Cardiac septum (tissue), 1 donor: ENCODE data around the gene PRKCB. TPM values are rescaled to one million over a fixed set of nuclear protein-coding genes. Genes with fewer than 3 reads are reported as not detected.
"Not testable (repeated sequence)": the region's sequence is repeated elsewhere in the genome, so short reads cannot be mapped to it uniquely, and the experiment has no call there.

Experiments used
- DNase-seq: peaks from one replicate; pipeline ENCODE4 v3.0.0-alpha.2; 2020; ENCODE audit warnings: low spot score
- intact Hi-C: fragments of 100-400 bp; cut with DNase I; formaldehyde crosslinking; loops from one replicate; pipeline ENCODE4 v1.14.0; 2022
- total RNA-seq: library from RNA; stranded (reverse); fragmentation: NEBNext Ultra II Directional; extraction: Animal tissue kit (Norgen Biotek cat#: 25700); gene quantifications from one replicate; pipeline ENCODE4 v1.2.1, GENCODE V29; 2021
- donor health status: DM: no; HTN: no; CAD: no.

The PRKCB gene
- total RNA-seq, 1 donor from 2014 or later = 2.3 TPM

DNA sequence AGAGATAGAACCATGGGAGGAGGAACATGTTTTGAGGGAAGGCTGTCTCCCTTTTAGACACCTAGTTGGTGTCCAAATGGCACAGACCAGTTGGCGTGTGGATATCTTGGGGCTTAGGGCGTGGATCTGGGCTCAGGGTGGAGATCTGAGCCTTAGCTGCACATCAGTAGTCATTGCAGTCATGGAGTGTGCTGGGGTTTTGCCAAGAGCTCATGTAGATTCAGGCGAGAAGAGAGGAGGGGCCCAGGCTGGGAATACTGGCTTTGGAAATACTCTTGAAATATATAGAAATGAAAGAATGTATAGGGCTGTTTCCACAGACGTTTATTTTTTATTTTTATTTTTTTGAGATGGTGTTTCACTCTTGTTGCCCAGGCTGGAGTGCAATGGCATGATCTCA, 92.0 kb downstream of the PRKCB start:
- intact Hi-C loops = no loop called here
- DNase-seq = no peak

DNA sequence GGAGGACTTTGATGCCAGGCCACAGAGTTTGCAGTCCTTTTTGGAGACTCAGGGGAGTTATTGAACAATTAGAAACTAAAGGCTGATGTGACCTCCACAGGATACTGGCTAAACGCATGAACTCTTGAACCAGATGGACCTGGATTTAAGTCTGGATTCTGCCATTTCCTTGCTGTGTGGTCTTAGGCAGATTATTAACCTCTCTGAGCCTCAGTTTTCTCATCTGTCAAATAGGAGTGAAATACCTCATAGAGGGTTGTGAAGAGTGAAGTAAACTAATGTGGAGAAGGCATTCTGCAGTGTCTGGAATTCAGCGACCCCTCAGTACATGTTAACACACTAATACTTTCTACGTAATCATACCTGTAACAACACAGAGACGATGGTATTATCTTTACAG, 93.5 kb downstream of the PRKCB start:
- DNase-seq = no peak
- intact Hi-C loops = no loop called here

GRCh38 chr16:23929856-23930255, 94.1 kb downstream of the PRKCB start:
- intact Hi-C loops = no loop called here
- DNase-seq = no peak

GRCh38 chr16:23930791-23931190, 95.0 kb downstream of the PRKCB start:
- no peak for DNase-seq
- intact Hi-C loops = no loop called here

GRCh38 chr16:23931199-23931598, 95.4 kb downstream of the PRKCB start:
- no peak for DNase-seq
- intact Hi-C loops = no loop called here

GRCh38 chr16:23933650-23934049, 97.9 kb downstream of the PRKCB start:
- intact Hi-C loops = not testable (repeated sequence)

GRCh38 chr16:23934610-23935236, 98.9 kb downstream of the PRKCB start:
- no peak for DNase-seq
- intact Hi-C loops = no loop called here

More at GRCh38 chr16:23933650-23934049, 97.9 kb downstream of the PRKCB start:
- DNase-seq = not testable (repeated sequence)

- intact Hi-C loops = no loop called here
- DNase-seq = no peak
Measured at GRCh38 chr16:23940111-23940510, 104.3 kb downstream of the PRKCB start.

DNA sequence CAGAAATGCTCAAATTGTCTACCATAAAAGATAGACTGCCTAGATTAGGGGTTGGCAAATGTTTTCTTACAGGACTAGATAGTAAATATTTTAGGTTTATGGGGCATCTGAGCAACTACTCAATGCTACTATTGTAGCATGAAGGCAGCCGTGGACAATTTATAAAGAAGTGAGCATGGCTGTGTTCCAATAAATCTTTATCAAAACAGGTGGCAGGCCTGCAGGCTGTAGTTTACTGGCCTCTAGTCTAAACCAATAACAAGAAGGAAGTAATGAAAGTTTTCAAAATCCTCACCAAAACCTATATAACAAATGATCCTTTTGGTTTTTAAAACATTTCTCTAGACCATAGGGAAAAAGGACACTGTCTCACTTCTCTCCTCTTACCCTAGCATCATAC, 105.2 kb downstream of the PRKCB start:
- no peak for DNase-seq
- intact Hi-C loops = no loop called here

DNA sequence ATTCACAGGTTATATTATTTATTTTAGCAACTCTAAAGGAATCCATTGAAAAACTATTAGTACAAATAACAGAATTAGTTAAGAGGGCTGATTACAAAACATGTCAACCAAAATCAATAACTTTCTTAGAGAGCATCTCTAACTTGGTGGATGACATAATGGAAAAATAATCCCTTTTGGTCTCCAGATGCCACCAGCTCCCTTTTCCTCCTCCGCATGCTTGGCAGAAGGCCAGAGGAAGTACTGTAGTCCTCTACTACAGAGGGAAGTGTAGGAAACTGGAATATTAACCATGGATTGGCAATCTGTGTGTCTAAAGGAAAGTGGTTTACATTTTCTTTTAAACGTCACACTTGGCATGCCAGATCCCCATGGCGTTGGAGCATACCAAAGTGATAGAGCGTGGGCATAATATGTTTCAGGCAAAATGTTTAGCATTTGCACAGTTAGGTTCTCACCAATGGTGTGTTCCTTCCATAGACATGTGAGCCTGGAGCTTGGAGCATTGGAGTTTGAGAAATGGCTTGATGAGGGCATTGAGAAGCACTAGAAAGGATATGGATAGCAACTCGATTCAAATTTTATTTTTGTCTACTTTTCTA, 106.3 kb downstream of the PRKCB start:
- DNase-seq = no peak
- intact Hi-C loops = no loop called here

DNA sequence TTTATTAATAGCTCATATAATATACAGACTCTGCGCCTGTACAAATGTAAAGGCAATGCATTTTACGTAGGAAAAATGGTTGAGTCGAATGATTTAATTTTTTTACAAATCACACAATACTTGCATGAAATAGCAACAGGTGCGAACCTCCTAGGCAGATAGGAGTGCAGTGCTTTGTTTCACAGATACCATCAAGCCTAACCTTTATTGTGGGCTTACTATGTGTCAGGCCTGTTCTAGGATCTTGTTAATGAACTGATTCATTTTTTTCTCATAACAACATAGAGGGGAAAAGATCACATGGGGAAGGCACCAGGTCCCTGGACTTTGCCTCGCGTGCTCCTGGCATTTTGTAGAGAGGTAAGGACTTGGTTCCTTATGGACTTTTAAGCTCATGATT, 107.8 kb downstream of the PRKCB start:
- intact Hi-C loops = no loop called here
- DNase-seq = no peak

GRCh38 chr16:23944381-23944780, 108.6 kb downstream of the PRKCB start:
- intact Hi-C loops = no loop called here
- DNase-seq = no peak

GRCh38 chr16:23945243-23945642, 109.5 kb downstream of the PRKCB start:
- no peak for DNase-seq
- intact Hi-C loops = no loop called here

DNA sequence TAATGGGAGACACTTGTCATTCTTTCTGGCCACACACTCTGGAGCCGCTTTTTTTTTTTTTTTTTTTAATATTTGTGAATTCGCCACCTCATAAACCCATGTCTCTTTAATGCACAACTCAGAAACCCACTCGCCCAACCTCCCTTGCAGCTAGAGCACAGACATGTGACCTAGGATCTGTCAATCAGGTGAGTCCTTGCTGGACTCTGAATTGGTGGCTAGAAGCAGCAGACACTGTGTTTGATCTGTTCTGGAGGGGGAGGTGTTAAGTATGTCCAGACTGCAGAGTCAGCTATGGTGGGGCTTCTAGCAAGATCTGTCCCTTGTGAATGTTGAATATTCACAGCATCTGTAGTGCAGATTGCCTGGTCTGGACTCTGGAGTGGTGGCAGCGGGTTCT, 112.1 kb downstream of the PRKCB start:
- no peak for DNase-seq

GRCh38 chr16:23948949-23949411, 113.2 kb downstream of the PRKCB start:
- no peak for DNase-seq
- intact Hi-C loops = no loop called here

More for the DNA sequence above, 112.1 kb downstream of the PRKCB start:
- intact Hi-C loops = no loop called here

DNA sequence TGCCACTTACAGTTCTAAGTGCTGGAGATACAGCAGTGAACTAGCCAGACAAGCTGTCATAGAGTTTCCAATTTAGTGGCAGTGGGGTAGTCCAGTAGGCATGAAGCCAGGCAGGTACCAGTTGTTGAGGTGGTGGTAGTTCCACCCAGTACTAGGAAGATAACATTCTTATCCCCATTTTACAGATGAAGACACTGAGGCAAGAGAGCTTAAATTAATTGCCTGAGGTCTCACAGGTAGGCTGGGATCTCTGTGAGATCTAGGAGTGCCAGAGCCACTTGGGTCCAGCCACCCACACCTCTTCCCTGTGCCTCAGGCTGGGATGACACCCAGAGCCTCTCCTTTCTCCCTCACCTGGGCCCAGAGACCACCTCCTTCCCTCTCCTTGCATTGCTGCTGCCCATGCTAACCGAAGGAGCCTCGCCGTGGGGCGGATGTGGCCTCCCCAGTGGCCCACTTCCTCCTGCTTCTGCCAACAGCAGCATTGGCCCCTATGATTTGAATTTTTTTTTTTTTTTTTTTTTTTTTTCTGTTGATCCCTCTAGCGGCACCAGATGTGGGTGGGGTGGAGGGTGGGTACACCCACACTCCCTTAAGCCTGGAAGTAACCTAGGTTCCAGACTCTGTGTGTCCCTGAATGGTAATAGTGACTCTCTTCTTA, 114.0 kb downstream of the PRKCB start:
- intact Hi-C loops = no loop called here

GRCh38 chr16:23950291-23950894, 114.6 kb downstream of the PRKCB start:
- DNase-seq = no peak
- intact Hi-C loops = no loop called here

More for the DNA sequence above, 114.0 kb downstream of the PRKCB start:
- no peak for DNase-seq

DNA sequence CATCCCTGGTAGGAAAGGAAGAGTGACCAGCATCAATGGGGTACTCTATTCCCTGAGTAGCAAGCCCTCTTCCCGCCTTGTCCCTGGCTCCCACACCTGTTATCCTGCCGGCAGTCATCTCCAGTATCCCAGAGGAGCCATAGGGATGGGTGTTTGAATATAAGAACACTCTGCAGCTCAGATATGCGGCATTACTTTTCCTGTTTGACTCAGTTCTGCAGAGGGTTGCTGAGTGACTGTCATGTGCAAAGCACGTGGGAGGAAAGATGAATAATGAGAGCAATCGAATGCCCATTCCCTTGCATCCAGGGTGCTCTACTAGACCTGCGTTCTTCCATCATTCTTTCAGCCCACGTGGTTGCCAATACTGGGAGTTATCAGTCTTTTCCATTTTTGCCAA, 115.1 kb downstream of the PRKCB start:
- intact Hi-C loops = no loop called here
- no peak for DNase-seq

GRCh38 chr16:23952128-23952970, 116.6 kb downstream of the PRKCB start:
- intact Hi-C loops = no loop called here
- no peak for DNase-seq

GRCh38 chr16:23952971-23953300, 117.2 kb downstream of the PRKCB start:
- intact Hi-C loops = no loop called here

More at GRCh38 chr16:23952971-23953300, 117.2 kb downstream of the PRKCB start:
- DNase-seq = no peak
